Type B pancreatic cell (in vitro differentiated cells): ENCODE measurements around the gene KERA. TPM values are rescaled to one million over a fixed set of nuclear protein-coding genes. Genes with fewer than 3 reads are reported as not detected.
"Not testable (repeated sequence)": the region's sequence is repeated elsewhere in the genome, so short reads cannot be mapped to it uniquely, and the experiment has no call there.

Source experiments
- DNase-seq: peaks from one replicate; pipeline ENCODE4 v3.0.0; 2021; ENCODE audit warnings: mixed read lengths; ENCODE audit not compliant: unreplicated experiment; ENCODE audit errors: extremely low spot score
- H3K27ac Mint-ChIP-seq: 2 replicates; pipeline ENCODE4 v1.8.0; 2021; ENCODE audit warnings: mild to moderate bottlenecking, mixed read lengths
- H3K27me3 Mint-ChIP-seq: 2 replicates; pipeline ENCODE4 v1.8.0; 2021; ENCODE audit warnings: mixed read lengths
- H3K36me3 Mint-ChIP-seq: 2 replicates; pipeline ENCODE4 v1.8.0; 2021; ENCODE audit warnings: mixed read lengths
- H3K4me1 Mint-ChIP-seq: one replicate; pipeline ENCODE4 v1.8.0; 2021; ENCODE audit warnings: mixed read lengths; ENCODE audit not compliant: unreplicated experiment
- H3K4me3 Mint-ChIP-seq: 2 replicates; pipeline ENCODE4 v1.8.0; 2021; ENCODE audit warnings: mild to moderate bottlenecking, mixed read lengths
- H3K9me3 Mint-ChIP-seq: 2 replicates; pipeline ENCODE4 v1.8.0; 2021; ENCODE audit warnings: mixed read lengths
- total RNA-seq: library from RNA; stranded (reverse); gene quantifications from 2 replicates; pipeline ENCODE4 v1.2.1, GENCODE V29; 2021; ENCODE audit warnings: low replicate concordance
- TF ChIP-seq, protein P1 (sequence below): fragments of 200-600 bp; sonication (generic); conservative IDR thresholded peaks from 2 replicates; pipeline ENCODE4 v1.5.0; 2021; ENCODE audit warnings: antibody characterized with exemption, mild to moderate bottlenecking

Gene KERA
- total RNA-seq, 1 donor from 2014 or later: 0.17 TPM

DNA sequence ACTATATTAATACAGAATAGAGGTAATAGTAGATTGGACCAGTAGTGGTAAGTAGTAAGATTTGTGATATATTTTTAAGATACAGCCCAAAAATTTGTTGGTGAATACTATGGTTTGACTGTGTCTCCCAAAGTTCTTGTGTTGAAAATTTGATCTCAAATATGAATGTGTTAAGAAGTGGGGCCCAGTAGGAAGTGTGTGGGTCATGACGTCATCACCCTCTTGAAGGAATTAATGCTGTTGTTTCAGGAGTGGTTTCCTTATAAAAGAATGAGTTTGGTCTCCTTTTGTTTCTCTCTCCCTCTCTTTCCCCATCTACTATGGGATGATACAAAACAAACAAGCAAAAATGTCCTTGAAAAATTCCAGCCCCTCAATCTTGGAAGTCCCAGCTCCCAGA, 37.1 kb upstream of the KERA start:
- H3K36me3 Mint-ChIP-seq: peaks cover 2% of the 10 kb centered on the region
- no peaks in the 10 kb centered on the region for H3K27me3 Mint-ChIP-seq
- TF ChIP-seq, protein P1, sequence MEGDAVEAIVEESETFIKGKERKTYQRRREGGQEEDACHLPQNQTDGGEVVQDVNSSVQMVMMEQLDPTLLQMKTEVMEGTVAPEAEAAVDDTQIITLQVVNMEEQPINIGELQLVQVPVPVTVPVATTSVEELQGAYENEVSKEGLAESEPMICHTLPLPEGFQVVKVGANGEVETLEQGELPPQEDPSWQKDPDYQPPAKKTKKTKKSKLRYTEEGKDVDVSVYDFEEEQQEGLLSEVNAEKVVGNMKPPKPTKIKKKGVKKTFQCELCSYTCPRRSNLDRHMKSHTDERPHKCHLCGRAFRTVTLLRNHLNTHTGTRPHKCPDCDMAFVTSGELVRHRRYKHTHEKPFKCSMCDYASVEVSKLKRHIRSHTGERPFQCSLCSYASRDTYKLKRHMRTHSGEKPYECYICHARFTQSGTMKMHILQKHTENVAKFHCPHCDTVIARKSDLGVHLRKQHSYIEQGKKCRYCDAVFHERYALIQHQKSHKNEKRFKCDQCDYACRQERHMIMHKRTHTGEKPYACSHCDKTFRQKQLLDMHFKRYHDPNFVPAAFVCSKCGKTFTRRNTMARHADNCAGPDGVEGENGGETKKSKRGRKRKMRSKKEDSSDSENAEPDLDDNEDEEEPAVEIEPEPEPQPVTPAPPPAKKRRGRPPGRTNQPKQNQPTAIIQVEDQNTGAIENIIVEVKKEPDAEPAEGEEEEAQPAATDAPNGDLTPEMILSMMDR: no peak
- no peak overlapping the region for H3K4me3 Mint-ChIP-seq
- peaks cover 5% of the 10 kb centered on the region for H3K9me3 Mint-ChIP-seq
- peaks cover 1% of the 10 kb centered on the region for H3K4me1 Mint-ChIP-seq
- DNase-seq: no peak
- H3K27ac Mint-ChIP-seq: no peak overlapping the region

DNA sequence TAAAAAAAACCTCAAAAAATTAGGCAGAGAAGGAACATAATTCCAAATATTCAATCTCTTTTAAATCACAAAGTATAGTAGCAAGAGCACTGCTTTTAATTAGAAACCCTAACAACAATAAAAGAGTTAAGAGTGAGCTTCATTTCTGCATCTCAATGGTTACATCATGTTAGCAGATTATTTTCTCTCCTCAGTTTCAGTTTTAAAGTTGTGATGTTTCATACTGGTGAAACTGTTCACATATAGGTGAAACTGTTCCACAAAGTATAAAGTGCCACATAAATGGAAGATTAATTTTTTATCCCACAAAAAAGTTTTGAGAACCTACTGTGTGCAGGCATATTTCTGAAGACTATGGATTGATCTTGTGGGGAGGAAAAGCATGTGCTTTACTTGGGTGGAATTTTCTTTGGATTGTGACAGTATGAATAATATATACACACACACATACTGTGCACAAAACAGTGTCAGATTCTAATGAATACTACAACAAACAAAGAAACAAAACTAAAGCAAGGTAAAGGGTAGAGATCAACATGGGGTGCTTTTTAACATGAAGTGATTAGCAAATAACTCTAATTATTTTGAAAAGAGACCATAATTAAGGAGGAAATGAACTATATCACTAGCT, 36.3 kb upstream of the KERA start:
- no peak for DNase-seq
- Mint-ChIP-seq H3K27me3 (no peaks in the 10 kb centered on the region), H3K27ac (no peak overlapping the region), H3K9me3 (peaks cover 13% of the 10 kb centered on the region), H3K36me3 (peaks cover 5% of the 10 kb centered on the region), H3K4me3 (no peak overlapping the region), H3K4me1 (no peaks in the 10 kb centered on the region)
- TF ChIP-seq, protein P1: no peak

DNA sequence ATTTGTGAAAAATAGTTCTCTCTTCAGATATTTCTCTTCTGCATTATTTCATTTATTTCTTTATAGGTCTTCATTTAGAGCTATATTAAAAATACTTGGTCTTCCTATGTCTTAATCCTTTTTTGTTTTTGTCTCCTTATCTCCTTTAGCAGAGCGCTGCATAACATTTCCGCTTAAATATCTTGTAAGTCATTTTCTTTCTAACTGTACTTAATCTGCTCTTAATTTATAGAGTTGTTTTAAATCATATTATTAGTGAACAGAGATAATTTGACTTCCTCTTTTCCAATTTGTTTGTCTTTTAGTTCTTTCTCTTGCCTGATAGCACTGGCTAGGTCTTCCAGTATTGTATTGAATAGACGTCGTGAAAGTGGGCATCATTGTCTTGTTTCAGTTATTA, 35.5 kb upstream of the KERA start:
- Mint-ChIP-seq H3K9me3 (peaks cover 21% of the 10 kb centered on the region), H3K27ac (no peak overlapping the region), H3K4me1 (no peaks in the 10 kb centered on the region)

DNA sequence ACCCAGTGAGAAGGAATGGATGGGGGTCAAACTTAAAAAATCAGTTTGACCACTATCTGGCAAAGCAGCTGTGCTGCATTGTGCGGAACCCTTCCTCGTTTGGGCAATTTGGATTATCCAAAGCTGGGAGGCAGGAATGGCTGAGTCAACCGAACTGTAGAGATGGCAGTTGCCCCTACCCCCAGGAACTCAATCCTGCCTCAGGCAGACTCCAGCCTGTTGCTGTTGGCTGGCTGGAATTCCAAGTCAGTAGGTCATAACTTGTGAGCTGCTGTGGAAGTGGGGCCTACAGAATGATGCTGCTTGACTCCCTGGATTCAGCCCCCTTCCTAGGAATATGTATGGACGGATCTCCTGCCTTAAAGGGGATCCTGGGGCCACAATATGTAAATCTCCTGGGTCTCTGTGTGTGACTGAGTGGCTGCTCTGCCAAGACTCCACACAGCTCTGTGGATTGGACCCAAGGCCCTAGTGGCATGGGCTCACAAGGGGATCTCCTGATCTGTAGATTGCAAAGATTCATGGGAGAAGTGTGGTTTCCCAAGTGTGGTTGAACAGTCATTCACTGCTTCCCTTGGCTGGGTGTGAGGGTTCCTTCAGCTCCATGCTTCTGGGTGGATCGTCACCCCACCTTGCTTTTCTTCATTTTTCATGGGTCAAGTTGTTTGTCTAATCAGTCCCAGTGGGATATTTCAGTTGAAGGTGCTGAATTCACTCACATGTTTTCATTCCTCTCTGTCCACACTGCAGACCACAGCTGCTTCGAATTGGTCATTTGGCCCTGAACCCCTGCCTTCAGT, 34.3 kb upstream of the KERA start:
- Mint-ChIP-seq H3K36me3 (peaks cover 10% of the 10 kb centered on the region), H3K27ac (no peak overlapping the region), H3K4me1 (no peaks in the 10 kb centered on the region), H3K27me3 (no peaks in the 10 kb centered on the region), H3K4me3 (no peak overlapping the region), H3K9me3 (peaks cover 23% of the 10 kb centered on the region)
- TF ChIP-seq, protein P1: no peak
- DNase-seq: no peak

More for the DNA sequence above, 35.5 kb upstream of the KERA start:
- TF ChIP-seq, protein P1: no peak
- H3K27me3 Mint-ChIP-seq: no peaks in the 10 kb centered on the region
- H3K36me3 Mint-ChIP-seq: peaks cover 10% of the 10 kb centered on the region
- H3K4me3 Mint-ChIP-seq: no peak overlapping the region
- DNase-seq: no peak

- not testable (repeated sequence) for H3K4me3 Mint-ChIP-seq, H3K4me1 Mint-ChIP-seq, DNase-seq, H3K27ac Mint-ChIP-seq, H3K27me3 Mint-ChIP-seq
- Mint-ChIP-seq H3K36me3 (peaks cover 10% of the 10 kb centered on the region), H3K9me3 (peaks cover 20% of the 10 kb centered on the region)
Observed at GRCh38 chr12:91089953-91090352, 32.1 kb upstream of the KERA start.

DNA sequence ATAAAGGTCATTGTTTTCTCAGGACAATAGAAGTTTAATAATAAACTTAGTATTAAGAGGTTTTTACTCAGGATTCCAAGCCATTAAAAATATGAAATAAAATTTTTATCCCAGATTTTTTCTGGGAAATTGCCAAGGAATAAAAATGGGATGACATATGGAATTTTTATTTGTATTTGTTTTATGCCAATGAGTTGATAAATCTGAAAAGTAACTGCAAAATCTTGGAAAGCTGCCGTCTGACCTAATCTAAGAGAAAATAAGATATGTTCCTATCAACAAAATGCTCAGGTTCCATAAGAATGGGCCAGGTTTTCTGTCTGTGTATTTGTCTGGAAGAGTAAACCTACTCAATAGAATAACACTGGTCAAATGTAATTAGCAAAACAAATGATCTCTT, 22.2 kb upstream of the KERA start:
- Mint-ChIP-seq H3K27ac (no peak overlapping the region), H3K4me1 (peaks cover under 1% of the 10 kb centered on the region), H3K4me3 (no peak overlapping the region), H3K27me3 (no peaks in the 10 kb centered on the region), H3K36me3 (no peaks in the 10 kb centered on the region), H3K9me3 (no peaks in the 10 kb centered on the region)
- no peak for DNase-seq
- TF ChIP-seq, protein P1: no peak
